Spleen (tissue), 11 donors: Measurements from ENCODE around the gene ADCY2. TPM values are rescaled to one million over a fixed set of nuclear protein-coding genes. Genes with fewer than 3 reads are reported as not detected.

ENCODE experiments used
- DNase-seq: peaks from one replicate; pipeline ENCODE4 v3.0.0-alpha.2; 2020
- H3K27ac ChIP-seq, 8 donors: fragments of 200-600 bp; sonication (generic) in 7 of 8; 1 replicate in 4 of 8; 2 replicates in 4 of 8; pipeline versions ENCODE4 v1.5.0 to v1.8.0; 2016 to 2021; ENCODE audit warnings: inconsistent platforms in 4 of 8, mild to moderate bottlenecking in 4 of 8, moderate library complexity in 1 of 8
- H3K27me3 ChIP-seq, 7 donors: fragments of 200-600 bp; sonication (generic) in 6 of 7; replicated peaks in 1 of 7; 1 replicate in 4 of 7; 2 replicates in 3 of 7; pipeline versions ENCODE4 v1.5.0 to v1.8.0; 2016 to 2021; ENCODE audit warnings: inconsistent platforms in 3 of 7, mild to moderate bottlenecking in 1 of 7
- H3K36me3 ChIP-seq, 6 donors: fragments of 200-600 bp; sonication (generic) in 5 of 6; 1 replicate in 4 of 6; 2 replicates in 2 of 6; pipeline versions ENCODE4 v1.5.0 to v1.8.0; 2016 to 2021; ENCODE audit warnings: inconsistent platforms in 2 of 6
- H3K4me1 ChIP-seq, 6 donors: fragments of 200-600 bp; sonication (generic) in 5 of 6; 1 replicate in 3 of 6; 2 replicates in 3 of 6; pipeline versions ENCODE4 v1.5.0 to v1.8.0; 2016 to 2021; ENCODE audit warnings: inconsistent platforms in 3 of 6
- H3K4me3 ChIP-seq, 8 donors: fragments of 200-600 bp; sonication (generic) in 7 of 8; 1 replicate in 4 of 8; 2 replicates in 4 of 8; pipeline versions ENCODE4 v1.5.0 to v1.8.0; 2016 to 2021; ENCODE audit warnings: inconsistent platforms in 4 of 8, mild to moderate bottlenecking in 4 of 8, moderate library complexity in 2 of 8
- H3K9me3 ChIP-seq, 8 donors: fragments of 200-600 bp; sonication (generic) in 7 of 8; 1 replicate in 4 of 8; 2 replicates in 4 of 8; pipeline versions ENCODE4 v1.5.0 to v1.8.0; 2016 to 2021; ENCODE audit warnings: inconsistent platforms in 4 of 8
- CTCF ChIP-seq, 11 experiments: fragments of 200-600 bp in 7 of 11; fragments of 450-650 bp in 4 of 11; sonication (generic) in 4 of 11; IDR thresholded peaks in 8 of 11; conservative IDR thresholded peaks in 3 of 11; 1 replicate in 7 of 11; 2 replicates in 4 of 11; pipeline versions ENCODE4 v1.4.0 to v1.8.0; 2016 to 2021; ENCODE audit warnings: antibody characterized with exemption in 11 of 11, inconsistent platforms in 4 of 11, mild to moderate bottlenecking in 1 of 11
- POLR2A ChIP-seq, 3 donors: fragments of 450-650 bp; IDR thresholded peaks; one replicate each; pipeline ENCODE4 v1.5.1; 2017; ENCODE audit warnings: antibody characterized with exemption in 3 of 3, mild to moderate bottlenecking in 1 of 3
- POLR2AphosphoS5 ChIP-seq, 3 donors: sonication (generic); formaldehyde crosslinking; IDR thresholded peaks; one replicate each; pipeline ENCODE4 v1.5.1; 2017; ENCODE audit warnings: antibody characterized with exemption in 3 of 3
- WGBS, 5 donors: extraction: QIAGEN DNeasy Blood & Tissue Kit in 3 of 5; methylation state at CpG; one replicate each; pipeline versions ENCODE4 v1.1.5 to v1.1.7; 2013 to 2018; 5-methylcytosine and 5-hydroxymethylcytosine counted together
- intact Hi-C: fragments of 100-400 bp; cut with DNase I; formaldehyde crosslinking; loops from one replicate; pipeline ENCODE4 v1.15.0; 2023; ENCODE audit warnings: low total_unique reads
- polyA plus RNA-seq, 3 donors: library from polyadenylated mRNA; stranded (reverse); fragments of 200-250 nt; gene quantifications; one replicate each; pipeline ENCODE4 v1.2.1, GENCODE V29; 2013
- total RNA-seq, 7 donors: library from RNA; depleted of rRNA in 3 of 7; stranded (reverse); fragments of >200 nt in 3 of 7; fragmentation: NEBNext Ultra II Directional in 4 of 7; extraction: Animal tissue kit (Norgen Biotek cat#: 25700) in 4 of 7; gene quantifications; one replicate each; pipeline versions ENCODE4 v1.1.0 to v1.2.1, GENCODE V29; 2016 to 2021
- donor health status: healthy with polysubstance abuse.
- donor health status: DM: no; HTN: no; CAD: no; lungs with moderate emphysema.
- donor health status: DM: no; HTN: no; CAD: no.
- donor health status: Bipolar disorder and iron deficiency.
- donor health status: healthy.
- donor health status: DM: no; HTN: no; CAD: no.
- donor health status: DM: yes; HTN: yes; CAD: no.

The ADCY2 gene
- total and polyA plus RNA-seq, 10 donors, result 0.02 to 1.5 (median 0.18) TPM

DNA sequence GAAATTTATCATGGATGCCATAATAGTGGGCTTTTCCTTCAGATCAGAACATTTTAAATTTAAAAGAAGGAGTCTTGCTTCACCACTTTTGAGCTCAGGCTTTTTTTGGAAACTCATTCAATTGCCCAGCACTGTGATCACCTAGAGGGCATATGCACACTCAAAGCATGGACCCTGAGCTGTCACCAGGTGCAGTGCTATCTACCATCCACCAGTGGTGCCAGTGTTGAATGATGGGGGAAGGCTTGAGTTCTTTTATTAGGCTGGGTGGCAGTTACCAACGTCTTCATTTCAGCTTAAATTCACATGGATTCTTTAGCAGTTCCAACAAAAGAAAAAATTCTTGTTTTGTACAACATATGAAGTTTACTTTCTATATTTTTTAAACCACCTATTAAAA lies 290.9 kb downstream of the ADCY2 start:
- intact Hi-C loops, result no loop called here
- WGBS, 5 donors, result 23 to 39% (median 31%) methylated on average over 1 of the region's 1 CpG

GRCh38 chr5:7690557-7690956 lies 294.6 kb downstream of the ADCY2 start:
- Histone ChIP-seq H3K4me1 (no peaks in the 10 kb centered on the region), H3K9me3 (no peaks in the 10 kb centered on the region), H3K36me3 (no peaks in the 10 kb centered on the region), H3K27ac (no peak overlapping the region), H3K4me3 (no peak overlapping the region), H3K27me3 (peaks cover 0 to 15% (median 0%) of the 10 kb centered on the region in 7 donors)
- no peak for TF ChIP-seq POLR2A (IDR thresholded peaks at IDR 0.05)
- WGBS, 5 donors, result 75 to 82% (median 78%) methylated on average over 10 of the region's 10 CpGs
- no peak for DNase-seq
- intact Hi-C loops, result no loop called here

More for the DNA sequence above, 290.9 kb downstream of the ADCY2 start:
- peaks cover 0 to 15% (median 0%) of the 10 kb centered on the region in 7 donors for H3K27me3 ChIP-seq
- no peak for DNase-seq
- H3K27ac ChIP-seq, result no peak overlapping the region
- no peaks in the 10 kb centered on the region for H3K4me1 ChIP-seq
- no peaks in the 10 kb centered on the region for H3K9me3 ChIP-seq
- TF ChIP-seq CTCF (IDR thresholded peaks at IDR 0.05 in 8 of 11, conservative IDR thresholded peaks at IDR 0.05 in 3 of 11) (no peak), POLR2A (IDR thresholded peaks at IDR 0.05) (no peak), POLR2AphosphoS5 (IDR thresholded peaks at IDR 0.05) (no peak)
- H3K4me3 ChIP-seq, result no peak overlapping the region
- H3K36me3 ChIP-seq, result no peaks in the 10 kb centered on the region

GRCh38 chr5:7705261-7705660 lies 309.3 kb downstream of the ADCY2 start:
- DNase-seq, result no peak
- WGBS, 5 donors, result 44 to 59% (median 48%) methylated on average over 5 of the region's 5 CpGs

GRCh38 chr5:7705736-7706135 lies 309.8 kb downstream of the ADCY2 start:
- peaks cover 0 to 10% (median 0%) of the 10 kb centered on the region in 8 donors for H3K9me3 ChIP-seq
- H3K27ac ChIP-seq, result no peak overlapping the region
- DNase-seq, result no peak
- H3K4me3 ChIP-seq, result no peak overlapping the region
- TF ChIP-seq CTCF (IDR thresholded peaks at IDR 0.05 in 8 of 11, conservative IDR thresholded peaks at IDR 0.05 in 3 of 11) (no peak), POLR2A (IDR thresholded peaks at IDR 0.05) (no peak), POLR2AphosphoS5 (IDR thresholded peaks at IDR 0.05) (no peak)
- intact Hi-C loops, result no loop called here
- WGBS, 5 donors, result 83 to 90% (median 86%) methylated on average over 6 of the region's 6 CpGs
- no peaks in the 10 kb centered on the region for H3K27me3 ChIP-seq
- no peaks in the 10 kb centered on the region for H3K36me3 ChIP-seq
- H3K4me1 ChIP-seq, result no peaks in the 10 kb centered on the region

More at GRCh38 chr5:7705261-7705660, 309.3 kb downstream of the ADCY2 start:
- H3K9me3 ChIP-seq, result peaks cover 0 to 10% (median 0%) of the 10 kb centered on the region in 8 donors
- H3K27ac ChIP-seq, result no peak overlapping the region
- no peak for TF ChIP-seq CTCF (IDR thresholded peaks at IDR 0.05 in 8 of 11, conservative IDR thresholded peaks at IDR 0.05 in 3 of 11)
- no peak for TF ChIP-seq POLR2A (IDR thresholded peaks at IDR 0.05)
- TF ChIP-seq POLR2AphosphoS5 (IDR thresholded peaks at IDR 0.05), result no peak
- no peaks in the 10 kb centered on the region for H3K27me3 ChIP-seq
- H3K36me3 ChIP-seq, result no peaks in the 10 kb centered on the region
- H3K4me1 ChIP-seq, result no peaks in the 10 kb centered on the region
- no peak overlapping the region for H3K4me3 ChIP-seq
- intact Hi-C loops, result no loop called here

DNA sequence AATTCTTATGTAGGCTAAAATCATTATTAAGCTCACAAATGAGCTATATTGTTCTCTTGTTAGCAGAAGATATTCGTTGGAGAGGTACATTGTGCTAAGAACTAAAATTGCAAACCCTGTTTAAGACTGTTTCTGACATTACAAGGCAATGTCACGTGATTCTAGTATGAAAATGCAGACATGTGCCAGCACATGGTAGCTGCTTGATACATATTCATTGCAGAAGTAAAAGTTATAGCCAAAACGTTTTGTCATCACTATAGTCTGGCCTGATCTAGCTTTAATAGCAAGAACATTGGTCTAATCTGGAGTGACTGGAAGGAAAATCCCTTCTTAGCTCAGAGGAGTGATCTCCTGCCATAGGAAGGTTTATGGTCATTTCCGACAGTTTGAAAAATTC lies 310.3 kb downstream of the ADCY2 start:
- TF ChIP-seq CTCF (IDR thresholded peaks at IDR 0.05 in 8 of 11, conservative IDR thresholded peaks at IDR 0.05 in 3 of 11) (no peak), POLR2AphosphoS5 (IDR thresholded peaks at IDR 0.05) (no peak), POLR2A (IDR thresholded peaks at IDR 0.05) (no peak)
- H3K27me3 ChIP-seq, result no peaks in the 10 kb centered on the region
- no peak overlapping the region for H3K4me3 ChIP-seq
- no peaks in the 10 kb centered on the region for H3K4me1 ChIP-seq
- H3K9me3 ChIP-seq, result peaks cover 0 to 10% (median 0%) of the 10 kb centered on the region in 8 donors
- no peak overlapping the region for H3K27ac ChIP-seq
- no peaks in the 10 kb centered on the region for H3K36me3 ChIP-seq
- intact Hi-C loops, result no loop called here
- no peak for DNase-seq
- WGBS, 5 donors, result 49 to 66% (median 57%) methylated on average over 4 of the region's 4 CpGs
